GM12891 (cell line): ENCODE measurements around the gene RAB35.

ENCODE experiments used
- POLR2A ChIP-seq: IDR thresholded peaks from 2 replicates; pipeline ENCODE4 v1.6.1; 2011; ENCODE audit warnings: low read depth, low read length, control low read depth
- POLR2AphosphoS5 ChIP-seq: IDR thresholded peaks from 2 replicates; pipeline ENCODE4 v1.6.1; 2011; ENCODE audit warnings: low read depth, low read length, control low read depth
- POU2F2 ChIP-seq: IDR thresholded peaks from 2 replicates; pipeline ENCODE4 v1.6.1; 2011; ENCODE audit warnings: low read depth, mild to moderate bottlenecking, control low read depth, low read length, moderate library complexity
- TAF1 ChIP-seq: IDR thresholded peaks from 2 replicates; pipeline ENCODE4 v1.6.1; 2011; ENCODE audit warnings: low read depth, low read length, control low read depth

- TF ChIP-seq POLR2AphosphoS5 (no peak), TAF1 (no peak), POU2F2 (no peak), POLR2A (no peak)
Observed at GRCh38 chr12:120159509-120160237, 43.1 kb upstream of the RAB35 start.
